Activated CD8-positive, alpha-beta memory T cell treated with anti-CD3 and anti-CD28 coated beads, Interleukin-2, amount 10 ng/mL, durations not matched to agents 7 days and 5 days (primary cell): Measurements from ENCODE around the gene PTPRN2. TPM values are rescaled to one million over a fixed set of nuclear protein-coding genes. Genes with fewer than 3 reads are reported as not detected.
"Not testable (repeated sequence)": the region's sequence is repeated elsewhere in the genome, so short reads cannot be mapped to it uniquely, and the experiment has no call there.

ENCODE experiments used
- ATAC-seq: fragments of 150-1000 bp; cut with Tn5 transposase; one replicate; pipeline ENCODE4 v1.10.0; 2021; ENCODE audit warnings: moderate library complexity
- CTCF ChIA-PET: fragments of 350-600 bp; sonication (Branson Sonifier 250); formaldehyde crosslinking; loops from one replicate; lab custom pipeline; 2021; ENCODE audit warnings: antibody characterized with exemption; lab: Charles Lee
- DNase-seq: peaks from one replicate; pipeline ENCODE4 v3.0.0-alpha.2; 2020
- H3K27ac Mint-ChIP-seq: one replicate; pipeline ENCODE4 v1.8.0; 2021; ENCODE audit warnings: mild to moderate bottlenecking, mixed read lengths
- H3K27me3 Mint-ChIP-seq: one replicate; pipeline ENCODE4 v1.8.0; 2021; ENCODE audit warnings: mixed read lengths
- H3K36me3 Mint-ChIP-seq: one replicate; pipeline ENCODE4 v1.8.0; 2021; ENCODE audit warnings: mild to moderate bottlenecking, mixed read lengths
- H3K4me1 Mint-ChIP-seq: one replicate; pipeline ENCODE4 v1.8.0; 2021; ENCODE audit warnings: mixed read lengths
- H3K4me3 Mint-ChIP-seq: one replicate; pipeline ENCODE4 v1.8.0; 2021; ENCODE audit warnings: mild to moderate bottlenecking, moderate library complexity, mixed read lengths
- H3K9me3 Mint-ChIP-seq: one replicate; pipeline ENCODE4 v1.8.0; 2022; ENCODE audit warnings: low read depth, mixed read lengths
- total RNA-seq, 2 experiments: library from RNA; stranded (reverse); gene quantifications; one replicate each; pipeline ENCODE4 v1.2.3, GENCODE V29; 2021

The PTPRN2 gene
- total RNA-seq, 2 experiments from 2014 or later: 3.2 to 5.7 TPM

GRCh38 chr7:158353606-158354570, 233.7 kb downstream of the PTPRN2 start:
- H3K9me3 Mint-ChIP-seq: no peaks in the 10 kb centered on the region
- H3K36me3 Mint-ChIP-seq: no peaks in the 10 kb centered on the region
- H3K27me3 Mint-ChIP-seq: no peaks in the 10 kb centered on the region
- H3K27ac Mint-ChIP-seq: no peak overlapping the region
- H3K4me3 Mint-ChIP-seq: no peak overlapping the region
- peak; percentile 47 for DNase-seq
- CTCF ChIA-PET: interaction anchor here (0.9 to 1.3 kb wide), 2 partner anchors 33 to 54 kb away, joined by 3 to 4 read pairs; no protein-coding TSS in a partner anchor
- ATAC-seq: no peak
- no peaks in the 10 kb centered on the region for H3K4me1 Mint-ChIP-seq

- DNase-seq, H3K27me3 Mint-ChIP-seq, CTCF ChIA-PET, H3K27ac Mint-ChIP-seq, ATAC-seq, H3K9me3 Mint-ChIP-seq, H3K4me3 Mint-ChIP-seq, H3K36me3 Mint-ChIP-seq, H3K4me1 Mint-ChIP-seq: not testable (repeated sequence)
Observed at GRCh38 chr7:158351899-158352729, 235.5 kb downstream of the PTPRN2 start.

GRCh38 chr7:158351481-158351880, 236.1 kb downstream of the PTPRN2 start:
- Mint-ChIP-seq H3K36me3 (no peaks in the 10 kb centered on the region), H3K4me1 (no peaks in the 10 kb centered on the region), H3K27me3 (no peaks in the 10 kb centered on the region), H3K4me3 (no peak overlapping the region), H3K9me3 (no peaks in the 10 kb centered on the region), H3K27ac (no peak overlapping the region)
- CTCF ChIA-PET: no interaction called here
- DNase-seq (no peak), ATAC-seq (no peak)

- DNase-seq: no peak
- Mint-ChIP-seq H3K9me3 (no peaks in the 10 kb centered on the region), H3K36me3 (no peaks in the 10 kb centered on the region), H3K27me3 (no peaks in the 10 kb centered on the region), H3K27ac (no peak overlapping the region), H3K4me3 (no peak overlapping the region), H3K4me1 (no peaks in the 10 kb centered on the region)
- no peak for ATAC-seq
- CTCF ChIA-PET: no interaction called here
Observed at GRCh38 chr7:158351051-158351450, 236.6 kb downstream of the PTPRN2 start.

- Mint-ChIP-seq H3K36me3 (no peaks in the 10 kb centered on the region), H3K27me3 (no peaks in the 10 kb centered on the region), H3K27ac (no peak overlapping the region), H3K4me1 (no peaks in the 10 kb centered on the region), H3K4me3 (no peak overlapping the region), H3K9me3 (no peaks in the 10 kb centered on the region)
- CTCF ChIA-PET: no interaction called here
- ATAC-seq: no peak
- DNase-seq: no peak
Observed at GRCh38 chr7:158350166-158350900, 237.3 kb downstream of the PTPRN2 start.

- Mint-ChIP-seq H3K9me3 (no peaks in the 10 kb centered on the region), H3K27me3 (no peaks in the 10 kb centered on the region), H3K27ac (no peak overlapping the region)
Observed at GRCh38 chr7:158348446-158348845, 239.2 kb downstream of the PTPRN2 start.

GRCh38 chr7:158348039-158348438, 239.6 kb downstream of the PTPRN2 start:
- ATAC-seq, H3K9me3 Mint-ChIP-seq, DNase-seq, H3K36me3 Mint-ChIP-seq, CTCF ChIA-PET, H3K27me3 Mint-ChIP-seq, H3K27ac Mint-ChIP-seq, H3K4me1 Mint-ChIP-seq, H3K4me3 Mint-ChIP-seq: not testable (repeated sequence)

More at GRCh38 chr7:158348446-158348845, 239.2 kb downstream of the PTPRN2 start:
- no peaks in the 10 kb centered on the region for H3K4me1 Mint-ChIP-seq
- CTCF ChIA-PET: no interaction called here
- no peak for ATAC-seq
- DNase-seq: no peak
- no peak overlapping the region for H3K4me3 Mint-ChIP-seq
- no peaks in the 10 kb centered on the region for H3K36me3 Mint-ChIP-seq

GRCh38 chr7:158345731-158346130, 241.9 kb downstream of the PTPRN2 start:
- Mint-ChIP-seq H3K27ac (no peak overlapping the region), H3K9me3 (peaks cover 22% of the 10 kb centered on the region), H3K4me1 (no peaks in the 10 kb centered on the region), H3K4me3 (no peak overlapping the region), H3K36me3 (peaks cover 4% of the 10 kb centered on the region), H3K27me3 (no peaks in the 10 kb centered on the region)
- no peak for ATAC-seq
- no peak for DNase-seq
- CTCF ChIA-PET: no interaction called here

GRCh38 chr7:158344706-158345300, 242.8 kb downstream of the PTPRN2 start:
- Mint-ChIP-seq H3K27me3 (no peaks in the 10 kb centered on the region), H3K4me1 (no peaks in the 10 kb centered on the region), H3K9me3 (peaks cover 31% of the 10 kb centered on the region), H3K36me3 (peaks cover 4% of the 10 kb centered on the region), H3K27ac (no peak overlapping the region), H3K4me3 (no peak overlapping the region)
- ATAC-seq (no peak), DNase-seq (no peak)
- CTCF ChIA-PET: no interaction called here

- peaks cover 4% of the 10 kb centered on the region for H3K36me3 Mint-ChIP-seq
- no peaks in the 10 kb centered on the region for H3K27me3 Mint-ChIP-seq
- no peak overlapping the region for H3K27ac Mint-ChIP-seq
- CTCF ChIA-PET: no interaction called here
- no peak overlapping the region for H3K4me3 Mint-ChIP-seq
- peaks cover 34% of the 10 kb centered on the region for H3K9me3 Mint-ChIP-seq
- no peak for ATAC-seq
- no peaks in the 10 kb centered on the region for H3K4me1 Mint-ChIP-seq
- DNase-seq: no peak
Observed at GRCh38 chr7:158343936-158344455, 243.6 kb downstream of the PTPRN2 start.

- Mint-ChIP-seq H3K27ac (no peak overlapping the region), H3K4me3 (no peak overlapping the region), H3K27me3 (no peaks in the 10 kb centered on the region), H3K36me3 (peaks cover 4% of the 10 kb centered on the region), H3K4me1 (no peaks in the 10 kb centered on the region), H3K9me3 (peaks cover 34% of the 10 kb centered on the region)
- no peak for ATAC-seq
- CTCF ChIA-PET: no interaction called here
- DNase-seq: no peak
Observed at GRCh38 chr7:158343526-158343925, 244.1 kb downstream of the PTPRN2 start.

GRCh38 chr7:158341097-158341496, 246.5 kb downstream of the PTPRN2 start:
- H3K36me3 Mint-ChIP-seq, H3K27me3 Mint-ChIP-seq, H3K4me1 Mint-ChIP-seq, DNase-seq, H3K27ac Mint-ChIP-seq, CTCF ChIA-PET, H3K4me3 Mint-ChIP-seq, ATAC-seq: not testable (repeated sequence)
- peaks cover 50% of the 10 kb centered on the region for H3K9me3 Mint-ChIP-seq
